Embryonic facial prominence (tissue), 1 donor: ENCODE results near the gene PHB1.
A peak's percentile ranks its signal among the peaks of the same experiment; 100 is the strongest.
"Not testable (repeated sequence)": the region's sequence is repeated elsewhere in the genome, so short reads cannot be mapped to it uniquely, and the experiment has no call there.

Experiments used
- DNase-seq: peaks from one replicate; pipeline ENCODE4 v3.0.0-alpha.2; 2016; ENCODE audit errors: extremely low spot score

PHB1 gene

GRCh38 chr17:49439673-49440571 lies 25.2 kb upstream of the PHB1 start:
- DNase-seq, result no peak

DNA sequence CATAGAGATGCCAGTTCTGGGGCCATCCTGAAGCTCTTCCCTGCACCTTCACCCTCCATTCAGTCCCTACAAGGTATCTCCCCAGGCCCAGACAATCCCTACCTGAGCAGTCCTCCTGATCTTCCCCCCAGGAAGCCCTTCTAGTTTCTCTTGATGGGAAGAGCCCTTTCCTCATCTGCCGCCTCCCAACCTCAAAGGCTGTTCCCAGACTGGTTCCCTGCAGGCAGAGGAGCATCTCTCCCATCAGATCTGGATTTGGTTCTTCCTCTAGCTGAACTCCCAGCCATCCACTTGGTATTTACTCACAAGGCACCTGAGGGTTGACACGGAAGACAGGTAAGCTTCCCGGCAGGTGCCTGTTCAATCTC lies 24.6 kb upstream of the PHB1 start:
- DNase-seq, result no peak

- DNase-seq, result no peak
These were observed 24.0 kb upstream of the PHB1 start for GRCh38 chr17:49438436-49439278.

- DNase-seq, result no peak
These were observed 23.2 kb upstream of the PHB1 start for GRCh38 chr17:49437696-49438435.

GRCh38 chr17:49436174-49436573 lies 21.5 kb upstream of the PHB1 start:
- no peak for DNase-seq

DNA sequence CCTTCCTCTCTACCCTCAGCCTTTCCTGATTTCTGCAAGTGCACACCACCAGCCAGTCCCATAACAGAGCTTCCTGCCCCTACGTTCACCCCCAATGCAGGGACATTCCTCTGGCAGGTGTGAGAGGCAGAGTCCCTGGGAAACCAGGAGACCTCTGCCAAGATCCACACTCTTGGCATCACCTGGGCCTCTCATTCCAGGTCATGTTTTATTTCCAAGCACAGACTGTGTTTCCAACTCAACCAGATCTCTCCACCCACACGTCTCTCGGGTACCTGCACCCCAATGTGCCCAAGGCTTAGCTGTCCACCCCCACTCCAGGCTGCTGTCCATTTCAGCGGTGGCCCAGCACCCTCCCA lies 21.0 kb upstream of the PHB1 start:
- no peak for DNase-seq

GRCh38 chr17:49434821-49435670 lies 20.4 kb upstream of the PHB1 start:
- no peak for DNase-seq

- DNase-seq, result no peak
These were observed 18.5 kb upstream of the PHB1 start for GRCh38 chr17:49433000-49433694.

GRCh38 chr17:49431743-49432142 lies 17.1 kb upstream of the PHB1 start:
- DNase-seq, result no peak

DNA sequence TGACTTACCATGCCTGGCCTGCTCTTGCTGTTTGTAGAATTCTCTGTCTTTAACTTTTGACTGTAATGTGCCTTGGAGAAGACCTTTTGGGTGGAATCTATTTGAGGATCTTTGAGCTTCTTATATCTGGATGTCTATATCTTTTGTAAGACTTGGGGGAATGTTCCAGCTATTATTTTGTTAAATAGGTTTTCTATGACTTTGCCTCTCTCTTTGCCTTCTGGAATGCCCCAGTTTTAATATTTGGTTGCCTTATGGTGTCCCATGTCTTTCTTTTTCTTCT lies 10.3 kb upstream of the PHB1 start:
- no peak for DNase-seq

GRCh38 chr17:49424276-49425003 lies 9.8 kb upstream of the PHB1 start:
- not testable (repeated sequence) for DNase-seq

DNA sequence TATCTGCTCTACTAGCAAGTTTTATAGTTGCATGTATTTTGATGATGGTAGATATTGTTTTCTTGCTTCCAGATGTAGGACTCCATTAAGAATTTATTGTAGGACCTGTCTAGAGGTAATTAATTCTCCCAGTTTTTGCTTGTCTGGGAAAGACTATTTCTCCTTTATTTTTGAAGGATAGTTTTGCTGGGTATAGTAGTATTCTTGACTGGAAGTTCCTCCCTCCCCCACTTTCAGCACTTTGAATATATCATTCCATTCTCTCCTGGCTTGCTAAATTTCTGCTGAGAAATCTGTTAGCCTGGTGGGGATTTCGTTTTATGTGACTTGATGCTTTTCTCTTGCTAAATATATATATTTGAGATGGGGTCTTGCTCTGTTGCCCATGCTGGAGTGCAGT lies 8.0 kb upstream of the PHB1 start:
- no peak for DNase-seq

- not testable (repeated sequence) for DNase-seq
These were observed 5.1 kb upstream of the PHB1 start for GRCh38 chr17:49419761-49420160.

DNA sequence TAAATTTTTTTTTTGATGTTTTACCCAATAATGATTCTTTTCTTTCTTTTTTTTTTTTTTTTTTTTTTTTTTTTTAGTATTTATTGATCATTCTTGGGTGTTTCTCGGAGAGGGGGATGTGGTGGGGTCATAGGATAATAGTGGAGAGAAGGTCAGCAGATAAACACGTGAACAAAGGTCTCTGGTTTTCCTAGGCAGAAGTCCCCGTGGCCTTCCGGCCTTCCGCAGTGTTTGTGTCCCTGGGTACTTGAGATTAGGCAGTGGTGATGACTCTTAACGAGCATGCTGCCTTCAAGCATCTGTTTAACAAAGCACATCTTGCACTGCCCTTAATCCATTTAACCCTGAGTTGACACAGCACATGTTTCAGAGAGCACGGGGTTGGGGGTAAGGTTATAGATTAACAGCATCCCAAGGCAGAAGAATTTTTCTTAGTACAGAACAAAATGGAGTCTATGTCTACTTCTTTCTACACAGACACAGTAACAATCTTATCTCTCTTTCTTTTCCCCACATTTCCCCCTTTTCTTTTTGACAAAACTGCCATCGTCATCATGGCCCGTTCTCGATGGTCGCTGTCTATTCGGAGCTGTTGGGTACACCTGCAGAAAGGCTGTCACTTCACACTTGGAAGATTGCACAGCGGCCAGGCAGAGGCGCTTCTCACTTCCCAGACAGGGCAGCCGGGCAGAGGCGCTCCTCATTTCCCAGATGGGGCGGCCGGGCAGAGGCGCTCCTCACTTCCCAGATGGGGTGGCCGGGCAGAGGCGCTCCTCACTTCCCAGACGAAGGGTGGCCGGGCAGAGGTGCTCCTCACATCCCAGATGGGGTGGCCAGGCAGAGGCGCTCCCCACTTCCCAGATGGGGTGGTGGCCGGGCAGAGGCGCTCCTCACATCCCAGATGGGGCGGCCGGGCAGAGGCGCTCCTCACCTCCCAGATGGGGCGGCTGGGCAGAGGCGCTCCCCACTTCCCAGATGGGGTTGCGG lies 4.4 kb upstream of the PHB1 start:
- not testable (repeated sequence) for DNase-seq

DNA sequence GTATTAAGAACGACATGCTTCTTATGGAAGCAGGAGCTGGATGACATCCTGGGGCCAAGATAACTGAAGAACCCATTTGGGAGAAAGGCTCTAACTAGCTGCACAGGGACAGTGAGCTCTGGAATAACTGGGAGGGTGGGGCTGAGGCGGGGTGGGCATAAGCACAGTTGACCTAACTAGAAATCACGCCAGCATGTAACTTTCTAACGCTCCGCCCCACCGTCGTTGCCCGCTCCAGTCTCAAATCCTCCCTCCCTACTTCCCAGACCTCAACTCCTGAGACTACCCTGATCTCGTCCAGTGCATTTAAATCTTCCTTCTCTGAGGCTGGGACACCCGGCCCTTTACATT lies 436 bp downstream of the PHB1 start:
- no peak for DNase-seq

DNA sequence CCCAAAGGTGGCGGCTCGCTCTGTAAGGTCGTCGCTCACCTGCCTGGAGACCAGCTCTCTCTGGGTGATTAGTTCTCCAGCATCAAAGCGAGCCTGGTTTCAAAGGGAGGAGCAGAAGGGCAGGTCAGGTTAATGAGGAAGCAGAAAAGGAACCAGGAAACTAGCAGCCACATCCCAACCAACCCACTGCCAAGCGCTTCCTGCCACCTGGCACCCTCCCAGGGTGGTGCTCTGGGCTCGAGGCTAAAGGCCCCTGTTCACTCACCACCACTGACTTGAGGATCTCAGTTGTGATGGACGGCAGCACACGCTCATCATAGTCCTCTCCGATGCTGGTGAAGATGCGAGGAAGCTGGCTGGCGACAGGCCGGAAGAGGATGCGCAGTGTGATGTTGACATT lies 5.6 kb downstream of the PHB1 start:
- DNase-seq, result no peak

DNA sequence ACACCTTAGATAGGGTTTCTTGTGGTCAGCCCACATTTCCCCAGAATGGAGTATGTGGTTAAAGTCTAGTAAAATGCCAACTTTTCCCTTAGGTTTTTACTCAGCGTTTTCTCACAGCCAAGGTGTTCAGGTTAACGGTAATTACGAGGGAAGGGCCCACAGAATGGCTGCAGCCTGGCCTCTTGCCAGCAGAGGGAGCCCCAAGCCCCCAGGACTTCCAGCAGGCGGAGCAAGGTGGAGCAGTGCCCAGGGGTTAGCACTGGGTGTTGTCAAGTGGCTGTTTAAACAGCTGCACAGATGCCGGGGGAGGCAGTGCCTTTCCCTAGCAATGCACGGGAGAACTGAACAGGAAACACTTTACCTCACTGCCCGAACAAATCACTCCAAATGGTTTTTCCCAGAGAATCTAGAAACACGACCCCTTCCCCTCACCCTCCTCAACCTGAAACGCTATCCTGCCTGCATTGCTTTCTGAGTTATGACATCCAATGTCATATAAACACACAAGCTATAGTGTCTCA lies 6.6 kb downstream of the PHB1 start:
- DNase-seq, result peak; percentile 50

DNA sequence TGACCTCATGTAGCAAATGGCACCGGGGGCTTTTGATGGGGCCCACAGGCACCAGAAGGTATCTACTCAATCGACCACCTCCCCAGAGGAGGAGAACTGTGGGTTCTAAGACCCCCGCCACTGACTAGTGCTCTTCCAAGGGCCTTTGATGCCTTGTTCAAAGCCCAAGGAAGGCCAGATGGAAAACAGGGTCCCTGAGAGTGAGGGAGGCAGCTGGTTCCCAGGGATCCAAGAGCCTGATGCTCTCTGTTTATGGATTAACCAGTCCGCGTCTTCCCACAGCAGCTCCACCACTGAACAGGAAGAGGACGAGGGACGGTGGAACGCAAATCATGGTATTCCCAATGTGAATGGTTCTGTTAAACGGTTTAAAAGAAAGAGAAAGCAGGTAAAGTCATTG lies 7.6 kb downstream of the PHB1 start:
- DNase-seq, result no peak
